OCI-M2 (cell line): Measurements from ENCODE around the gene GDF9.

Experiments
- DNase-seq: peaks from one replicate; lab custom pipeline; 2025; ENCODE audit not compliant: unreplicated experiment; lab: John Stamatoyannopoulos, UW

Gene GDF9

GRCh38 chr5:132866342-132867045, at the start of gene GDF9, which contains the start of gene UQCRQ:
Gene GDF9, minus strand, starts transcription at chr5:132866469. Its CDS starts 1,936 bp downstream, at chr5:132864533.
Gene UQCRQ, plus strand, starts transcription at chr5:132866642. Its CDS starts 240 bp downstream, at chr5:132866882.
- peak; percentile 90 for DNase-seq

DNA sequence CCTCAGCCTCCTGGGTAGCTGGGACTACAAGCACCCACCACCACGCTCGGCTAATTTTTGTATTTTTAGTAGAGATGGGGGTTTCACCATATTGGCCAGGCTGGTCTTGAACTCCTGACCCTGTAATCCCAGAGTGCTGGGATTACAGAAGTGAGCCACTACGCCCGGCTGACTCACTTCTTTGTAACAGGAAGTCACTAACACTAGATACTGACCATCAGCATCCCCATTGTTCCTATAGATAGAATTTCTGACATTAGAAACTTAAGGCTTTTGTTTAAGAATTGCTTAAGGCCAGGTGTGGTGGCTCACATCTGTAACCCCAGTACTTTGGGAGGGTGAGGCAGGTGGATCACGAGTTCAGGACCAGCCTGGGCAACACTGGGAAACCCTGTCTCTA, 49.4 kb upstream of the GDF9 start:
- no peak for DNase-seq

DNA sequence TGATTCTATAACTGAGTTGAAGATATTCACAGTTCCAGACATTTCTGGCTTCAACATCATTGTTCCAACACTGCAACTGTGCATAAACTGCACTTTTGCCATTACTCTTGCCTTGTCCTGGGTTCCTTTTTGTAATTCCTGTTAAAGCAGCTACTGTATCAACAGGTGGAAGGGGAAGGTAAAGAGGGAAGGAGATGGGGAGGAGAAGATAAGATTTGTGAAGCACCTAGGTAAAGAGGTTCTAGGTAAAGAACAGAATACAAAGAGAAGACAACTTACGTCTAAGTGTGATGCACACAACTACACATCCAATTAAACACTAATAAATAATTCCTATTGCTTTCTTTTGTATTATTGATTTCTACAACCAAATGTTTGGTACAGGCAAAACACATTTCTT, 43.4 kb upstream of the GDF9 start:
- DNase-seq = no peak

DNA sequence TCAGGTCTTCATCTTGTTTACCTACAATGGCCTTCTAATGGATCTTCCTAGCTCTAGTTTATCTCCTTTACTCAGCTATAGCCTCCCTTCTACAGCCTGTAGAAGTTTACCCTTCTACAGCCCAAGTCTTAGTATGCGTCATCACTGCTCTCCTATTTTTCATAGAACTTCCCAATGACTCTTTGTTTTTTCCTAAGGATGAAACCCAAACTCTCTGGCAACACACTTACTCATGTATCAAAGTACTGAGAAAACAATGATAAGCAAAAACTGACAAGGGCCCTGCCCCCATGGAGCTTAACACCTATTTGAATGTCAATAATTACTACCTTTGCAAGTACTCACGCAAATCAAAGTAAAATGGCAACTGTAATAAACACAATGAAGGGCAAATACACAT, 40.9 kb upstream of the GDF9 start:
- DNase-seq = no peak

- DNase-seq = no peak
These were observed 39.7 kb upstream of the GDF9 start for GRCh38 chr5:132905938-132906337.

DNA sequence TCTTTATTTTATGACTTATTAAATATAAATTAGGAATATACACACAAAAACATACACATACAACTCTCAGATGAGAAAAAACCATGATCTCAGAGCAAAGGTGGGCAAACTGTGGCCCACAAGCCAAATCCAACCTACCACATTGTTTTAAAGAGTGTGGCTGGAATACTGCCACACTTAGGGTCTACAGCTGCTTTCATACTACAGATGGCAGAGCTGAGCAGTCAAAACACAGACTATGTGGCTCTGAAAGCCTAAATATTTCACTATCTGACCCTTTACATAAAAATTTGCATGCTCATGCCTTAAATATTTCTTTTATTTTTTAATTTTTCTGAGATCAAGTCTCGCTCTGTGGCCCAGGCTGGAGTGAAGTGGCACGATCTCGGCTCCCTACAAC, 35.5 kb upstream of the GDF9 start:
- no peak for DNase-seq

- no peak for DNase-seq
These were observed 34.8 kb upstream of the GDF9 start for GRCh38 chr5:132901036-132901435.

GRCh38 chr5:132898094-132898493, 31.8 kb upstream of the GDF9 start:
- DNase-seq = no peak

GRCh38 chr5:132896685-132897084, 30.4 kb upstream of the GDF9 start:
- DNase-seq = no peak

DNA sequence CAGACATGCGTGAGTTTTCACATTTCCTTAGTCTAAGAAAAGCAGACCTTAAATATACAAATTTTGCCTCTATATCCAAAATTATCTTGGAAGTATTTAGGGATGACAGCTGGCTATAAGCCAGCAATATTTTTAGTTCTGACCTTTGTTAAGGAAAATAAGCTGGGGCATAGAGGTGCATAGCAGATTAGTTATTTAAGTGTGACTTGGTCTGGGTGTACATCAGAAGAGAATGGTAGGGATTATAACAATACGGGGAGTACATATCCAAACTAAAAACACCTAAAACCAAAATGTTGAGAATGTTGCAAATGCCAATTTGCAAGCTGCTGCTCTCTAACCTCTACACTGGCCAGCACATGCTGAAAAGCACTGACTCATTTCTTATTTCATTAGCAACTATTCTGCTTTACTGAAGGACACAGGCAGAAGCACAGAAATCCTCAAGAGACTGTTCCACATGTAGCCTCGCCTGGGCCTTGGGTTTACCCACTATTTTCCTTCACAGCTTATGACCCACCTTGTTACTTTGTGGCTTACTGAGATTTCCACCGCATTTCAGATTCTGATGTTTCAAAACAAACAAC, 29.5 kb upstream of the GDF9 start:
- DNase-seq = no peak

DNA sequence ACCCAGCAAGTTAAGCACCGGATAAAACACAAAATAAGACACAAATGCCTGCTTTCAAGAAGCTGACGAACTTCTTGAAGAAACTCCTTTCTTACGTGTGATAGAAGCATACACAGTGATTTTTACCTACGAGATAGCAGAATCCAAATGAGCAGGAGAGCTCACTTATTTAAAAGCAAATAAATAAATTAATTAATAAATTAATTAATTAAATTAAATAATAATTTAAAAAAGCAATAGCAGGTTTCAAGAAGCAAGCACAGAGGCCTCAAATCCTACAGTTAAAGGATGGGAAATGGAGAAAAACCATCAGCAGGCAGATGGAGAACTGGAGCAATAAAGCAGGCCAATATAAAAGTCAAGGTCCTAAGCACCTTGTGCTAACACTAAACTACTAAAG, 24.5 kb upstream of the GDF9 start:
- DNase-seq = no peak

DNA sequence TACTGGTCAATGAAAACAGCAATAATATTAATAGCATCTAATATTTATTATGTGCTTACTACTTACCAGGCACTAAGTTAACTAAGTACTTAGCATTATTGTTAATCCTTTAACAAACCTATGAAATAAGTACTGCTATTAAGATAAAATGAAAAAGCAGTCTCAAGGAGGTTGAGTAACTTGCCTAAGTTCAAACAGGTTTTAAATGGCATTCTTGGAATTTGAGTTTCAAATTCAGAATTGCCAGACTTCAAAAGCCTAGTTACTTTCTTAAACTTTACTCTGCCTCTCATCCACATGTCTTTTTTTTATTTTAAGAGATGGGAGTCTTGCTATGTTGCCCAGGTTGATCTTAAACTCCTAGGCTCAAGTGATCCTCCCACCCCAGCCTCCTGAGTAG, 23.2 kb upstream of the GDF9 start:
- no peak for DNase-seq

DNA sequence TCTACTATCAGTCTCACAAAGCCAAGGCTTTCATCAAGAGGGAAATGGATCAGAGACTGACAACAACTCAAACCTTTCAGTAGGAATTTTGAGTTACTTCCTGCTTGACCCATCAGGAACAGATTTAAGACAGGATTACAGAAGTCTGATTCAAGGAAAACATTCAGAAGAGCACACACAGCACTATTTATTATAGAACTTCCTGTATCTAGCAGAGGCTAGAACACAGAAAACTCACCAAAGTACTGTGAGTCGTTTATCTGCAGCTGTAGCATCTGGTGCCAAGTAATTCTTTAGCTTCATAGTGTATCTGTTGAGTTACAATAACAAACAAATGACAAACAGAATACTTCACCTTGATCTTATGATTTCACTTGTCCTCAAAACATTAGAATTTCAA, 21.0 kb upstream of the GDF9 start:
- no peak for DNase-seq

- no peak for DNase-seq
These were observed 20.0 kb upstream of the GDF9 start for GRCh38 chr5:132886064-132886823.

GRCh38 chr5:132884548-132884947, 18.3 kb upstream of the GDF9 start:
- DNase-seq = no peak

DNA sequence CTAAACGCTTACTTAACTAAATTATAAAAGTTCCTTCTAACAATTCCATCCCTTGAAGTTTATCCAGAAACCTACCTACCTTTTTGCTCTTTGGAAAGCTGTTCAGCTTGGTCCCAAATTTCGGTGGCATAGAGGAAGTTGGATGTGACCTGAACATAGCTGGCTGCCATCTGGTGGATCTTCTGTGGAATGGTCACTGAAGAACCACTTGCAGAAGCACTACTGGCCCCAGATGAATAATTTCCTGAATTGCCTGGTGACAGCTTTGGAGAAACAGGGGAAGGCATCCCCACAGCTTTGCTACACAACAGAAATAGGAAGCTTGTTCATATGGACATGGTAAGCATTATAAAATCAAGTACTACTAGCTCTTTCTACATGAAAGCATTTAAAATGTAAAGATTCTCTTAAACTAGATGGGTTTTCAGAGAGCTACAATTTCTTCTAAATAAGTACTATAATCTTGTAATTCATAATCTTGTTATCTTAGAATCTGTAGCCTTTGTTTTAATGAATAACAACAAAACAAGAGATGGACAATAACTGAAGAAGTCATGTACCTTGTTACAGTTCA, 17.1 kb upstream of the GDF9 start:
- no peak for DNase-seq

DNA sequence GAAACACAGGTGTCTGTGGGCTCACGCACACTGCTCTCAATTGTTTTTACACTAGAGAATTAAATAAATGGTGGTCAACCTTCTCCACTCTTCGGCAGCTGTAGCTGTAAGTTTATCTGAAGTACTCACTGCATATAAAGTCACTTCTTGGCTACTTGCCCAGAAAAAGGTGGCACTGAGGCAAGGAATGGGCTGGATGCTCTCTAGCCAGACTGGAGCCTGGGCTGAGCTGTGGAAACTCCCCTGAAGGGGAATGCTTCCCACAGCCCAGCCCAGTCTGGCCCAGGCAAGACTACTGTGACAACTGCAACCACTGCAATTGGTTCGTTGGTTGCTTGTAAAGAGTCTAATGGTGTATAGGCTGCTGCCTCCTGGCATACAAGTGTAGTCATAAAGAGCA, 11.7 kb upstream of the GDF9 start:
- DNase-seq = no peak

DNA sequence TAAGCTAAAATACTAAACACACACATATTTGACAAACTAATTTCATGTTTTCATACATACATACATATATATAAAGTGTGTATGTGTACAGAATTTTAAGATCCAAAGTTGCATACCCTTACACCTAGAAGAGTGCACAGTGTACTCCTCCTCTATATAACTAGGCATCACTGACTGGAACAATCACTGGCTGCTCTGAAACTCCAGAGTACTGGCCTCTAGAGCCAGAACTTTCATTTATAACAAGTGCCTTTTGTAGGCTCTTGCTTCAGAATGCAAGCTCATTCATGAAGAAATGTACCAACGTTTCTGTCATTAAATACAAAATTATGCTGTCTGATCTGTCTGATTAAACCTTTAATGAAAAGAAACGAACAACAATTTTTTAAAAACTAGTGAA, 11.2 kb upstream of the GDF9 start:
- no peak for DNase-seq

GRCh38 chr5:132876020-132876759, 9.9 kb upstream of the GDF9 start:
- DNase-seq = no peak

GRCh38 chr5:132873930-132874271, 7.6 kb upstream of the GDF9 start:
- no peak for DNase-seq
